Measurements from ENCODE around the gene KCNIP4. TPM values are rescaled to one million over a fixed set of nuclear protein-coding genes. Genes with fewer than 3 reads are reported as not detected.

KCNIP4 gene
- total RNA-seq, 4 donors from 2014 or later: 1.3 to 11.1 TPM; not detected in 2

- intact Hi-C loops (cut with DNase I; ENCODE audit: low total_unique reads): no loop called here
- H3K36me3 ChIP-seq: no peaks in the 10 kb centered on the region
- DNase-seq: no peak
- no peaks in the 10 kb centered on the region for H3K27me3 ChIP-seq
- H3K4me3 ChIP-seq: peak overlapping the region in 1 of 2 donors; percentile 14
- H3K9me3 ChIP-seq: no peaks in the 10 kb centered on the region
- TF ChIP-seq CTCF (IDR thresholded peaks at IDR 0.05) (no peak), POLR2A (IDR thresholded peaks at IDR 0.05) (no peak)
- H3K4me1 ChIP-seq: no peaks in the 10 kb centered on the region
- peak overlapping the region in 1 of 2 donors; percentile 20 for H3K27ac ChIP-seq
Measured at GRCh38 chr4:21827575-21827974, 121.0 kb downstream of the KCNIP4 start.

GRCh38 chr4:21826071-21826470, 122.5 kb downstream of the KCNIP4 start:
- intact Hi-C loops (cut with DNase I; ENCODE audit: low total_unique reads): no loop called here
- DNase-seq: no peak
- no peak for TF ChIP-seq POLR2A (IDR thresholded peaks at IDR 0.05)
- no peak for TF ChIP-seq CTCF (IDR thresholded peaks at IDR 0.05)
- no peaks in the 10 kb centered on the region for H3K4me1 ChIP-seq
- H3K27ac ChIP-seq: no peak overlapping the region
- no peaks in the 10 kb centered on the region for H3K36me3 ChIP-seq
- no peaks in the 10 kb centered on the region for H3K27me3 ChIP-seq
- no peak overlapping the region for H3K4me3 ChIP-seq
- H3K9me3 ChIP-seq: no peaks in the 10 kb centered on the region

- H3K27me3 ChIP-seq: no peaks in the 10 kb centered on the region
- no peaks in the 10 kb centered on the region for H3K4me1 ChIP-seq
- intact Hi-C loops (cut with DNase I; ENCODE audit: low total_unique reads): no loop called here
- peaks cover 0 to 9% of the 10 kb centered on the region in 2 donors for H3K9me3 ChIP-seq
- H3K27ac ChIP-seq: no peak overlapping the region
- TF ChIP-seq CTCF (IDR thresholded peaks at IDR 0.05) (no peak), POLR2A (IDR thresholded peaks at IDR 0.05) (no peak)
- H3K4me3 ChIP-seq: no peak overlapping the region
- DNase-seq: no peak
- H3K36me3 ChIP-seq: no peaks in the 10 kb centered on the region
Measured at GRCh38 chr4:21819086-21819485, 129.5 kb downstream of the KCNIP4 start.

GRCh38 chr4:21815651-21816377, 132.8 kb downstream of the KCNIP4 start:
- H3K36me3 ChIP-seq: no peaks in the 10 kb centered on the region
- no peaks in the 10 kb centered on the region for H3K4me1 ChIP-seq
- TF ChIP-seq POLR2A (IDR thresholded peaks at IDR 0.05): no peak
- TF ChIP-seq CTCF (IDR thresholded peaks at IDR 0.05): no peak
- no peak for DNase-seq
- no peak overlapping the region for H3K4me3 ChIP-seq
- peaks cover 0 to 9% of the 10 kb centered on the region in 2 donors for H3K9me3 ChIP-seq
- intact Hi-C loops (cut with DNase I; ENCODE audit: low total_unique reads): no loop called here
- H3K27ac ChIP-seq: no peak overlapping the region
- H3K27me3 ChIP-seq: no peaks in the 10 kb centered on the region

GRCh38 chr4:21811565-21811964, 137.0 kb downstream of the KCNIP4 start:
- no peaks in the 10 kb centered on the region for H3K27me3 ChIP-seq
- H3K4me3 ChIP-seq: no peak overlapping the region
- H3K9me3 ChIP-seq: no peaks in the 10 kb centered on the region
- H3K4me1 ChIP-seq: no peaks in the 10 kb centered on the region
- H3K36me3 ChIP-seq: no peaks in the 10 kb centered on the region
- no peak overlapping the region for H3K27ac ChIP-seq
- no peak for DNase-seq
- TF ChIP-seq POLR2A (IDR thresholded peaks at IDR 0.05): no peak
- no peak for TF ChIP-seq CTCF (IDR thresholded peaks at IDR 0.05)
- intact Hi-C loops (cut with DNase I; ENCODE audit: low total_unique reads): no loop called here
